Neural cell (in vitro differentiated cells): ENCODE data around the gene WNK3. TPM values are rescaled to one million over a fixed set of nuclear protein-coding genes. Genes with fewer than 3 reads are reported as not detected.

Source experiments
- H2AFZ ChIP-seq: fragments of 200-600, 300-800 bp; sonication (generic), shearing (Covaris generic); 2 replicates; pipeline ENCODE4 v1.6.0; 2014; ENCODE audit warnings: low read depth, mild to moderate bottlenecking, antibody characterized with exemption, low read length, moderate library complexity
- H3F3A ChIP-seq: fragments of 200-600 bp; shearing (Covaris generic); 2 replicates; pipeline ENCODE4 v1.6.1; 2016; ENCODE audit warnings: mild to moderate bottlenecking, moderate library complexity, mixed read lengths, antibody characterized with exemption, low read length; ENCODE audit not compliant: insufficient read depth, poor library complexity, severe bottlenecking
- H3K27ac ChIP-seq: fragments of 200-600, 300-800 bp; sonication (generic), shearing (Covaris generic); 2 replicates; pipeline ENCODE4 v1.5.1; 2014; ENCODE audit warnings: mild to moderate bottlenecking, low read length, moderate library complexity
- H3K27me3 ChIP-seq: fragments of 300-800, 200-600 bp; sonication (generic), shearing (Covaris generic); 2 replicates; pipeline ENCODE4 v1.6.0; 2014; ENCODE audit warnings: mild to moderate bottlenecking, low read depth, low read length, moderate library complexity; ENCODE audit not compliant: insufficient read depth
- H3K36me3 ChIP-seq: fragments of 300-800, 200-600 bp; sonication (generic), shearing (Covaris generic); 2 replicates; pipeline ENCODE4 v1.5.1; 2014; ENCODE audit warnings: mild to moderate bottlenecking, antibody characterized with exemption, low read length, moderate library complexity; ENCODE audit not compliant: insufficient read depth
- H3K4me2 ChIP-seq: fragments of 300-800, 200-600 bp; sonication (generic), shearing (Covaris generic); 2 replicates; pipeline ENCODE4 v1.6.0; 2014; ENCODE audit warnings: mild to moderate bottlenecking, low read length
- H3K4me3 ChIP-seq: fragments of 300-800, 200-600 bp; sonication (generic), shearing (Covaris generic); 2 replicates; pipeline ENCODE4 v1.5.1; 2014; ENCODE audit warnings: mild to moderate bottlenecking, low read length, moderate library complexity
- H3K79me2 ChIP-seq: fragments of 200-600 bp; shearing (Covaris generic); replicated peaks from 2 replicates; pipeline ENCODE4 v1.6.0; 2014; ENCODE audit warnings: mild to moderate bottlenecking, low read length, moderate library complexity; ENCODE audit not compliant: insufficient read depth
- H3K9ac ChIP-seq: fragments of 300-800, 200-600 bp; sonication (generic), shearing (Covaris generic); 2 replicates; pipeline ENCODE4 v1.6.1; 2016; ENCODE audit warnings: mild to moderate bottlenecking, low read length, mixed read lengths
- H3K9me2 ChIP-seq: fragments of 200-600 bp; shearing (Covaris generic); 2 replicates; pipeline ENCODE4 v1.6.1; 2016; ENCODE audit warnings: mild to moderate bottlenecking, low read length, mixed read lengths; ENCODE audit not compliant: insufficient read depth
- H3K9me3 ChIP-seq: fragments of 200-600, 300-800 bp; sonication (generic), shearing (Covaris generic); 2 replicates; pipeline ENCODE4 v1.6.1; 2016; ENCODE audit warnings: mild to moderate bottlenecking, mixed run types, low read length, moderate library complexity, mixed read lengths
- H4K20me1 ChIP-seq: fragments of 200-600 bp; shearing (Covaris generic); 2 replicates; pipeline ENCODE4 v1.6.1; 2016; ENCODE audit warnings: mild to moderate bottlenecking, mixed run types; ENCODE audit not compliant: insufficient read depth
- EP300 ChIP-seq: fragments of 450-650 bp; conservative IDR thresholded peaks from 2 replicates; pipeline ENCODE4 v1.6.1; 2014; ENCODE audit warnings: antibody characterized with exemption, mild to moderate bottlenecking, moderate library complexity; ENCODE audit not compliant: poor library complexity, severe bottlenecking
- EZH2 ChIP-seq: fragments of 200-600, 300-800 bp; shearing (Covaris generic), sonication (generic); IDR thresholded peaks from 2 replicates; pipeline ENCODE4 v1.6.1; 2014; ENCODE audit warnings: antibody characterized with exemption, low read length, borderline replicate concordance, mild to moderate bottlenecking; ENCODE audit not compliant: insufficient read depth, poor library complexity, severe bottlenecking
- MXI1 ChIP-seq: fragments of 450-650 bp; conservative IDR thresholded peaks from 2 replicates; pipeline ENCODE4 v1.6.1; 2014; ENCODE audit warnings: antibody characterized with exemption, mild to moderate bottlenecking; ENCODE audit not compliant: poor library complexity, severe bottlenecking
- POLR2AphosphoS5 ChIP-seq: IDR thresholded peaks from 2 replicates; pipeline ENCODE4 v1.6.1; 2012
- RAD21 ChIP-seq: fragments of 450-650 bp; conservative IDR thresholded peaks from 2 replicates; pipeline ENCODE4 v1.6.1; 2014; ENCODE audit warnings: antibody characterized with exemption, mild to moderate bottlenecking, moderate library complexity
- SMC3 ChIP-seq: fragments of 450-650 bp; conservative IDR thresholded peaks from 2 replicates; pipeline ENCODE4 v1.6.1; 2014; ENCODE audit warnings: antibody characterized with exemption, mild to moderate bottlenecking, moderate library complexity; ENCODE audit not compliant: poor library complexity
- TAF1 ChIP-seq: IDR thresholded peaks from 2 replicates; pipeline ENCODE4 v1.6.1; 2012; ENCODE audit warnings: low read depth
- polyA plus RNA-seq: library from polyadenylated mRNA; depleted of rRNA; stranded (reverse); fragments of >200 nt; gene quantifications from 2 replicates; pipeline ENCODE4 v1.2.3, GENCODE V29; 2014
- TF ChIP-seq, protein P1 (sequence below): IDR thresholded peaks from 2 replicates; pipeline ENCODE4 v1.6.1; 2012; ENCODE audit warnings: borderline replicate concordance
- TF ChIP-seq, protein P2 (sequence below): fragments of 450-650 bp; IDR thresholded peaks from 2 replicates; pipeline ENCODE4 v1.5.1; 2014; ENCODE audit warnings: antibody characterized with exemption, mild to moderate bottlenecking, moderate library complexity; ENCODE audit not compliant: poor library complexity, severe bottlenecking

The WNK3 gene
- polyA plus RNA-seq, 1 donor from 2014 or later: 35.0 TPM

DNA sequence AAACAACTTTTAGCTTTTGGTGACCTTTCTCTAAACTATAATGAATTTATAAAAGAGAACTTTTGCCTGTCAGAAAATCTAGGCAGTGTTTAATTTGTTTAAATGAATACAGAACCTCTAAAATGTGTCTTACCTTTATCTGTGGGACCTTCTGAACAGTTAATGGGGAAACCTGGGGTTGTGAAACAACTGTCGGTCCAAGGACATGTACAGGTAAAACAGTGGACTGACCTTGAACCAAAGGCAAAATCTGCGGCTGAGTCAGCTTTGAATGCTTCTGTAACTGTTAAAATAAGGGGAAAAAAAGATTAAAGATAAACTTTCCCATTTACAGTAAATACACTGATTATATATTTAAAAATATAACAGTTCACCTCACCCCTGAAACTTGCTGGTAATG, 65.1 kb downstream of the WNK3 start:
- H3K9me2 ChIP-seq: no peaks in the 10 kb centered on the region

DNA sequence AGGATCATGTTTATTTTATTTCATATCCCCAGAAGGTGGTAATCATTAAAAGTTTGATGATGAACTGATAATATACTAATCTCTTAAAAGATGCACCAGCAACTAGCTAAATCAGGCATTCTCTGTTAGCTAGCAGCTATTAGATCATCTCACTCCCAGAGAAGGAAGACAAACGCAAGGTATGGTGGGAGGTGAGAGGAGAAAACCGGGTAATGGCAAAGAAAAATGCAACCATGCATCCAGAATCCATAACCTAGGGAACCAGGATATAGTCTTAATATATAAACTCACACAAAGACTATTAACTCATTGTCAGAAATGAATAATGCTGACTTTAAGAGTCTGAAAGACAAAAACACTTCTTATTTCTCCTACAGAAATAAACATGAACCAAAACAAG, 66.1 kb downstream of the WNK3 start:
- Histone ChIP-seq H3K9ac (no peak overlapping the region), H3K27ac (no peak overlapping the region), H3K4me3 (no peak overlapping the region), H3F3A (no peaks in the 10 kb centered on the region), H2AFZ (no peak overlapping the region), H3K36me3 (no peaks in the 10 kb centered on the region), H3K9me3 (no peaks in the 10 kb centered on the region), H3K9me2 (no peaks in the 10 kb centered on the region), H3K27me3 (no peaks in the 10 kb centered on the region), H3K4me2 (no peak overlapping the region), H3K79me2 (no peaks in the 10 kb centered on the region), H4K20me1 (no peaks in the 10 kb centered on the region)
- TF ChIP-seq RAD21 (no peak), MXI1 (no peak)

More for the DNA sequence above, 65.1 kb downstream of the WNK3 start:
- Histone ChIP-seq H3F3A (no peaks in the 10 kb centered on the region), H3K9ac (no peak overlapping the region), H4K20me1 (no peaks in the 10 kb centered on the region), H2AFZ (no peak overlapping the region), H3K27me3 (no peaks in the 10 kb centered on the region), H3K79me2 (no peaks in the 10 kb centered on the region), H3K4me2 (no peak overlapping the region), H3K4me3 (no peak overlapping the region), H3K9me3 (no peaks in the 10 kb centered on the region), H3K36me3 (no peaks in the 10 kb centered on the region), H3K27ac (no peak overlapping the region)
- TF ChIP-seq EP300: no peak
- TF ChIP-seq MXI1: no peak
- no peak for TF ChIP-seq POLR2AphosphoS5
- TF ChIP-seq, protein P1, sequence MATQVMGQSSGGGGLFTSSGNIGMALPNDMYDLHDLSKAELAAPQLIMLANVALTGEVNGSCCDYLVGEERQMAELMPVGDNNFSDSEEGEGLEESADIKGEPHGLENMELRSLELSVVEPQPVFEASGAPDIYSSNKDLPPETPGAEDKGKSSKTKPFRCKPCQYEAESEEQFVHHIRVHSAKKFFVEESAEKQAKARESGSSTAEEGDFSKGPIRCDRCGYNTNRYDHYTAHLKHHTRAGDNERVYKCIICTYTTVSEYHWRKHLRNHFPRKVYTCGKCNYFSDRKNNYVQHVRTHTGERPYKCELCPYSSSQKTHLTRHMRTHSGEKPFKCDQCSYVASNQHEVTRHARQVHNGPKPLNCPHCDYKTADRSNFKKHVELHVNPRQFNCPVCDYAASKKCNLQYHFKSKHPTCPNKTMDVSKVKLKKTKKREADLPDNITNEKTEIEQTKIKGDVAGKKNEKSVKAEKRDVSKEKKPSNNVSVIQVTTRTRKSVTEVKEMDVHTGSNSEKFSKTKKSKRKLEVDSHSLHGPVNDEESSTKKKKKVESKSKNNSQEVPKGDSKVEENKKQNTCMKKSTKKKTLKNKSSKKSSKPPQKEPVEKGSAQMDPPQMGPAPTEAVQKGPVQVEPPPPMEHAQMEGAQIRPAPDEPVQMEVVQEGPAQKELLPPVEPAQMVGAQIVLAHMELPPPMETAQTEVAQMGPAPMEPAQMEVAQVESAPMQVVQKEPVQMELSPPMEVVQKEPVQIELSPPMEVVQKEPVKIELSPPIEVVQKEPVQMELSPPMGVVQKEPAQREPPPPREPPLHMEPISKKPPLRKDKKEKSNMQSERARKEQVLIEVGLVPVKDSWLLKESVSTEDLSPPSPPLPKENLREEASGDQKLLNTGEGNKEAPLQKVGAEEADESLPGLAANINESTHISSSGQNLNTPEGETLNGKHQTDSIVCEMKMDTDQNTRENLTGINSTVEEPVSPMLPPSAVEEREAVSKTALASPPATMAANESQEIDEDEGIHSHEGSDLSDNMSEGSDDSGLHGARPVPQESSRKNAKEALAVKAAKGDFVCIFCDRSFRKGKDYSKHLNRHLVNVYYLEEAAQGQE: no peak

DNA sequence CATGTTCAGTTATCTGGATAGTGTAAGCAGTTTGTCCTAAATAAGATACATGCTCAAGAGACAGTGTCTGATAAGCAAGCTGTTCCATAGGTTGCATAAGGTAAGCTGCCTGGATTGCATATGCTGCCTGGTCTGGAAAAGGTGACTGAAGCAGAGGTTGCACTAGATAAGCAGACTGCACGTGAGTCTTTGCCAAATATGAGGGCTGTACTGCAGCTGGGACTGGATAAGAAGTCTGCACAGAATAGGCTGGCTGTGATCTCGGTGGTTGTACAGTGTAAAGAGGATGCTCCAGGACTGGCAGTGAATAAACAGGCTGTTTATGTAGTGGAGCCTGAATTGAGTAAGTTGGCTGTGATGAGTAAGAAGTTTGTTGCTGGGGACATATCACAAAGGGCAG, 68.9 kb downstream of the WNK3 start:
- TF ChIP-seq MXI1 (no peak), POLR2AphosphoS5 (no peak), SMC3 (no peak), EP300 (no peak), RAD21 (no peak), TAF1 (no peak), EZH2 (no peak)
- TF ChIP-seq, protein P2, sequence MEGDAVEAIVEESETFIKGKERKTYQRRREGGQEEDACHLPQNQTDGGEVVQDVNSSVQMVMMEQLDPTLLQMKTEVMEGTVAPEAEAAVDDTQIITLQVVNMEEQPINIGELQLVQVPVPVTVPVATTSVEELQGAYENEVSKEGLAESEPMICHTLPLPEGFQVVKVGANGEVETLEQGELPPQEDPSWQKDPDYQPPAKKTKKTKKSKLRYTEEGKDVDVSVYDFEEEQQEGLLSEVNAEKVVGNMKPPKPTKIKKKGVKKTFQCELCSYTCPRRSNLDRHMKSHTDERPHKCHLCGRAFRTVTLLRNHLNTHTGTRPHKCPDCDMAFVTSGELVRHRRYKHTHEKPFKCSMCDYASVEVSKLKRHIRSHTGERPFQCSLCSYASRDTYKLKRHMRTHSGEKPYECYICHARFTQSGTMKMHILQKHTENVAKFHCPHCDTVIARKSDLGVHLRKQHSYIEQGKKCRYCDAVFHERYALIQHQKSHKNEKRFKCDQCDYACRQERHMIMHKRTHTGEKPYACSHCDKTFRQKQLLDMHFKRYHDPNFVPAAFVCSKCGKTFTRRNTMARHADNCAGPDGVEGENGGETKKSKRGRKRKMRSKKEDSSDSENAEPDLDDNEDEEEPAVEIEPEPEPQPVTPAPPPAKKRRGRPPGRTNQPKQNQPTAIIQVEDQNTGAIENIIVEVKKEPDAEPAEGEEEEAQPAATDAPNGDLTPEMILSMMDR: no peak
- TF ChIP-seq, protein P1: no peak
- Histone ChIP-seq H3F3A (no peaks in the 10 kb centered on the region), H2AFZ (no peak overlapping the region), H3K9me3 (no peaks in the 10 kb centered on the region), H3K27me3 (no peaks in the 10 kb centered on the region), H3K79me2 (no peaks in the 10 kb centered on the region), H3K36me3 (no peaks in the 10 kb centered on the region), H4K20me1 (no peaks in the 10 kb centered on the region), H3K9me2 (no peaks in the 10 kb centered on the region), H3K4me2 (no peak overlapping the region), H3K9ac (no peak overlapping the region), H3K27ac (no peak overlapping the region), H3K4me3 (no peak overlapping the region)
